ENCODE measurements around the gene GLIPR1L1.

The GLIPR1L1 gene

GRCh38 chr12:75390156-75390898 is 55.9 kb downstream of the GLIPR1L1 start (continued):
- TF ChIP-seq ZNF18 (tag by site-specific recombination; IDR thresholded peaks at IDR 0.05) (no peak), ZFP3 (tag by site-specific recombination; IDR thresholded peaks at IDR 0.05; ENCODE audit: low read depth) (no peak), ZNF214 (tag by site-specific recombination; IDR thresholded peaks at IDR 0.05; ENCODE audit: borderline replicate concordance) (no peak), OVOL3 (tag by site-specific recombination; IDR thresholded peaks at IDR 0.05) (no peak), ZNF558 (tag by site-specific recombination; IDR thresholded peaks at IDR 0.05) (0 out of 2 replicates have a peak, but pooled peaks have one; percentile 18), ZNF274 (IDR thresholded peaks at IDR 0.05; ENCODE audit: low read length) (no peak), ZNF274 (tag by site-specific recombination; IDR thresholded peaks at IDR 0.05; ENCODE audit: borderline replicate concordance) (no peak), TSHZ1 (tag by site-specific recombination; IDR thresholded peaks at IDR 0.05; ENCODE audit: borderline replicate concordance) (0 out of 2 replicates have a peak, but pooled peaks have one; percentile 37), ZSCAN4 (tag by site-specific recombination; IDR thresholded peaks at IDR 0.05) (no peak), ZBTB17 (tag by site-specific recombination; IDR thresholded peaks at IDR 0.05) (no peak), ZNF660 (tag by site-specific recombination; IDR thresholded peaks at IDR 0.05) (peak; percentile 12; the same call in 1 of the 2 replicates), ZNF404 (tag by site-specific recombination; IDR thresholded peaks at IDR 0.05) (no peak), ZNF174 (tag by site-specific recombination; IDR thresholded peaks at IDR 0.05) (no peak), SP7 (tag by site-specific recombination; IDR thresholded peaks at IDR 0.05) (peak; percentile 30), KLF16 (tag by site-specific recombination; IDR thresholded peaks at IDR 0.05) (0 out of 2 replicates have a peak, but pooled peaks have one; percentile 35), ZNF362 (tag by site-specific recombination; IDR thresholded peaks at IDR 0.05) (no peak), ZNF184 (tag by site-specific recombination; IDR thresholded peaks at IDR 0.05) (peak; percentile 31; the same call in 1 of the 2 replicates), ZNF677 (tag by site-specific recombination; IDR thresholded peaks at IDR 0.05) (no peak), ZNF664 (tag by site-specific recombination; IDR thresholded peaks at IDR 0.05) (peak; percentile 99), ZNF311 (tag by site-specific recombination; IDR thresholded peaks at IDR 0.05; ENCODE audit: borderline replicate concordance) (no peak), ZNF768 (tag by site-specific recombination; IDR thresholded peaks at IDR 0.05) (no peak), SCRT1 (tag by site-specific recombination; IDR thresholded peaks at IDR 0.05; ENCODE audit: borderline replicate concordance) (peak; percentile 70; the same call in 1 of the 2 replicates), ZNF624 (tag by site-specific recombination; IDR thresholded peaks at IDR 0.05) (no peak), WT1 (tag by site-specific recombination; IDR thresholded peaks at IDR 0.05) (no peak), SCRT2 (tag by site-specific recombination; IDR thresholded peaks at IDR 0.05) (peak; percentile 93), ZNF785 (tag by site-specific recombination; IDR thresholded peaks at IDR 0.05) (no peak), ZBTB8A (tag by site-specific recombination; IDR thresholded peaks at IDR 0.05) (no peak)
